GM19467 (cell line): Measurements from ENCODE around the gene TUBGCP2.

Experiments
- ATAC-seq: cut with Tn5 transposase; IDR thresholded peaks from one replicate; pipeline ENCODE4 v1.9.1; 2021; ENCODE audit warnings: mild to moderate bottlenecking, moderate library complexity; ENCODE audit not compliant: unreplicated experiment

The TUBGCP2 gene

DNA sequence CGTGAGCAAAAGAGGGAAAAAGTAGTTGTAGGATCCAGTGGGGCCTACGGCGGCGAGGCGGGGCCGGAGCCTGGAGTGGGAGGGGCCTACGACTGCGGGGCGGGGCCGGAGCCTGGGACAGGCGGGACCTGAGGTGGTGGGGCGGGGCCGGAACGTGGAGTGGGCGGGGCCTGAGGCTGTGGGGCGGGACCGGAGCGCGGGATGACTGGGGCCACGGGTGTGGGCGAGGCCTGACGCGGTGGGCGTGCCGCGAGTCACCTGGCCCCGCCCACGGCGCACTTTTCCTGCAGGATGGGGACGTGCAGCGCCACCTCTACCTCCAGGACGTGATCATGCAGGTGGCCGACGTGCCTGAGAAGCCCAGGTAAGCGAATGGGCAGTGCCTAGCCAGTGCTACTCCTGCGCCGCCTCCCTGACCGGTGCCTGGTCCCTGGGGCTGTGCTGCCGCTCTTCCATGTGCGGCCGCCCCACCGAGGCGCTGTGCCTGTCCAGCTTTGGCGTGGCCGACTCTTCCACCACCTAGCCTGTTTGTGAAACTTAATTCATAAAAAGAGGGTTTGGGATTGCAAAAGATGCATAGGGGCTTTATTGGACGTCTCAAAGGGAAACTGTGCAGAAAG, 538 bp upstream of the TUBGCP2 start:
- ATAC-seq = peak; percentile 73

DNA sequence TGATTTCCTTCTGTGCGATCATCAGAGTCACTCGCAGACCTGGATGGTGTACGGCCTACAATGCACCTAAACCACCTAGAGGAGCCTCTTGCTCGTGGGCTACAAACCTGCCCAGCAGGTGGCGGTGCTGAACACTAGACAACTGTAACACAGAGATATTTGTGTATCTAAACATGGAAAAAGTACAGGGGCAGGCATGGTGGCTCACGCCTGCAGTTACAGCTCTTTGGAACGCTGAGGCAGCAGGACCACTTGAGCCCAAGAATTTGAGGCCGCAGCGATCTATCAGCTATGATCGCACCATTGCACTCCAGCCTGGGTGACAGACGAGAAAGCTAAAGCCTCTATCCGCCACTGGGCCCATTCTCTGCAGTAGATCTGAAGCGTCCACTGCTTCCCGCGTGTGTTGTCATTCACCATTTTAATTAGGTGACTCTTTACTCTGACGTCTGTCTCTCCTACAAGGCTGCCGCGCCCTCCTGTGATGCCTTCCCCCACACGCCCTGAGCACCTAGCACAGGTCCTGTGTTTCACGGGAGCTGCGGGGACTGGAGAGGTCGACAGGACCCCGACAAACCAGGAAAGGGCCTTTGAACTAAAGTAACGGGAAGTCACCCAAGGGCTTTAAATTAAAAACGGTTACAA, 774 bp downstream of the TUBGCP2 start:
- no peak for ATAC-seq

DNA sequence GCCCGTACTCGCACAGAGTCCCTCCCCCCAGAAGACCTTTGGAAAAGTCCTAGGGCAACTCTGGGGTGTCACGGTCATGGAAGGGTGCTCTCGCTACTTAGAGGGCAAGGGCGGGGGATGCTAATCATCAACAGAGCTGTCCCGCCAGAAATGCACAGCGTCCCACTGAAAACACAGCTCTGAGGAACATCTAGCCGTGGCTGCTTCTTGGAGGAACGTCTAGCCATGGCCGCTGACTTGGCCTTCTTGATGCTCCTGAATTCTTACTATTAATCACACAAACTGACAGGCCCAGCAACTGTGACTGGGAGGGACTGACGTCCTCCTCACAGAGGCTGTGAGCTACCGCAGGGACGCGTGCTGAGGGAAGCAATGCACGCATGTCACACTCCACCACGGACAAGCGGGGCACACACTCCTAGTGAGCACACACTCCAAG, 1.7 kb downstream of the TUBGCP2 start:
- no peak for ATAC-seq

- no peak for ATAC-seq
Measured at GRCh38 chr10:133306097-133306476, 2.6 kb downstream of the TUBGCP2 start.

GRCh38 chr10:133303206-133303605, 5.5 kb downstream of the TUBGCP2 start:
- ATAC-seq = no peak

- ATAC-seq = no peak
Measured at GRCh38 chr10:133302230-133302629, 6.4 kb downstream of the TUBGCP2 start.

- no peak for ATAC-seq
Measured at GRCh38 chr10:133299738-133300137, 8.9 kb downstream of the TUBGCP2 start.

- no peak for ATAC-seq
Measured at GRCh38 chr10:133299224-133299623, 9.4 kb downstream of the TUBGCP2 start.

GRCh38 chr10:133298466-133298865, 10.2 kb downstream of the TUBGCP2 start:
- ATAC-seq = no peak

GRCh38 chr10:133297504-133297903, 11.2 kb downstream of the TUBGCP2 start:
- no peak for ATAC-seq

DNA sequence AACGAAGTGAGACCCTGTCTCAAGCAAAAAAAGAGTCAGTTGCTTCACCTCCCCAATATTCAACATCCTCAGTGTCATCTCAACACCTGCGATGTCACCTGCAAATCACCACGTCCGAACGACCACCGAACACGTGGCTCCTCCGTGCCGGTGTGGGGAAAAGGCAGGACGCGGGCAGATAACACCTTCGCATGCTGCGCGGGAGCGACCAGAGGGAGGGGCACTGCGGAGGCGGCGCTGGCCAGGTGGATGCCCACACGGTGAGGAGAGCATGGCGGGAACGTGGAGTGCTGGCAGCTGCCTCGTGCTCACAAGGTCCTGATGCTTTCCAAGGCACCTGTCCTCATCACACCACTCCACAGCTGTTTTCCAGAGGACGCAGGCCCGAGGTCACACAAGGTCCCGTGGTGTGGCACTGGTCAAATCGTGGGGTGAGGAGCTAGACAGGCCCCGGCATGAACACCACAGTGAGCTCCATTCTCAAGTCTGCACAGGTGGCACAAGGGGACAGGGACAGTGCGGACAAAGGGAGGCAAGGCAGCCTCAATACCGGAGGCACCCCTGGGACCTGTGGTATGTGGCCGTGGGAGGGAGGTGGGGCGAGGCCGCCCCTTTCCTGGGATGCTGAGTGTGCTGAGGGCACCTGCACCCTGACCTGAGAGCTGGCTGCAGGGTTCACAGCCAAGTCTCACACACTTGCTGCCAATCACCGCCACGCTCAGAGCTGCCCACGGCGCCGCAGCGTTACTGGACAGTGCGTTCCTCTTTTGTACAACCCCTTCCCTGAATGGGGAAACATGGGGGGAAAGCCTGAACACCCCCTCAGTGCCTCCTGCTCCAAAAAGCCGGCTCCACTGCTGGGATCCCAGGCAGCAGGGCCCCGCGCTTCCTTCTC, 13.0 kb downstream of the TUBGCP2 start:
- no peak for ATAC-seq

DNA sequence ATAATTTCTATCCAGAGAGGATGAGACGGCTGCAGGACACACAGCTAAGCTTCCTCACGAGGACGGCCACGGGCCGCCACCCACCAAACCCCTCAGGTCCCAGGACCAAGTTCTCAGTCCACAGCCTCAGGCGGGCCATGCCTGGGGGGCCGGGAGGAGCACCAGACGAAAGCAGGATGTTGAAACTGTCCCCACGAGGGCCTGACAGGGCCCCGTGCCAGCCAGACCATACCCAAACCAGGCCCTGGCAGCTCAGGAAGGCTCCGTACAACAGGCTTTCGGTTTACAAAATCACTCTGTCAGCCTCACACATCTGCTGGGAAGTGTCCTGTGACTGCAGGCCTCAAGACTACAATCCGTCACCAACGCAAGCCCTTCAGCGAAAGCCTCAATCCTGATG, 14.5 kb downstream of the TUBGCP2 start:
- no peak for ATAC-seq

GRCh38 chr10:133293810-133294119, 14.9 kb downstream of the TUBGCP2 start:
- ATAC-seq = no peak

DNA sequence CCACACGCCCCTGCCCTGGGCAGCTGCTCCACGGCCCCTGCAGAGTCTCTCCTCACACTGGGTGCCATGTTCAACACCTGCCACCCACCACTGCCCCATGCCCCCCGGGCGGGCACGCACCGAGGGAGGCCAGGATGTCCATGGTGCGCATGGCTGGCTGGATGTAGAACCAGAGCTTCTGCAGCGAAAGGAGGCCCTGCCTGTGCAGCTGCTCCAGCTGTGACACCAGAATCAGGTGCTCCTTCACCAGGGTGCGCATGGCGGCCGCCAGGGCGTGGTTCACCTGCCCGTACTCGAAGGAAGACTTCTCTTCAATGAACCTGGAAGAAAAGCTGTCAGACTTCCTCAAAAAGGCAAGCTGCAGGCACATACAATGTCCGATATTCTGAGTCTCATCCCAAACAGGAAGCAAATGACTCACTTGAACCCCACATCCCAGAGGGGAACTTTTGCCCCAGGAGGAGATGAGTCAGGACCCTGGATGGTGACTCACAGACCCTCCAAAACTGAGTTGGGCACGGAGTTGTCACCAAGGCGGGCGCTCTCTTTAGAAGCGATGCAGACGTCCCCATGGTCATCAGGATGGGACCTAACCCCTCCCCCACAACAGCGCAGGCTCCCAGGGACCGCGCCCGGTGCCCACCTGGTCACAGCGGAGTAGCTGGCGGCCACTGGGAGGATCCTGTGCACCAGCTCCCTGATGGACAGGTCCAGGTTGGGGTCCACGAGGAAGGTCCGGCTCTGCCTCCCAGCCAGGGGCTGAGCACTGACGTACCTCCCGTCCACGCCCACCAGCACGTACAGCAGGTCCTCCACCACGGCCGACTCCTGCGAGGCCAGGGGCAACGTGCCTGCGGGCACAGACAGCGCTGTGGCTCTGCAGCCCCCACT, 15.5 kb downstream of the TUBGCP2 start:
- no peak for ATAC-seq

GRCh38 chr10:133289761-133290160, 18.9 kb downstream of the TUBGCP2 start:
- no peak for ATAC-seq

- ATAC-seq = no peak
Measured at GRCh38 chr10:133287832-133288500, 20.7 kb downstream of the TUBGCP2 start.

GRCh38 chr10:133286366-133286765, 22.3 kb downstream of the TUBGCP2 start:
- ATAC-seq = no peak

GRCh38 chr10:133285217-133285616, 23.5 kb downstream of the TUBGCP2 start:
- ATAC-seq = no peak

- ATAC-seq = no peak
Measured at GRCh38 chr10:133283931-133284330, 24.7 kb downstream of the TUBGCP2 start.

DNA sequence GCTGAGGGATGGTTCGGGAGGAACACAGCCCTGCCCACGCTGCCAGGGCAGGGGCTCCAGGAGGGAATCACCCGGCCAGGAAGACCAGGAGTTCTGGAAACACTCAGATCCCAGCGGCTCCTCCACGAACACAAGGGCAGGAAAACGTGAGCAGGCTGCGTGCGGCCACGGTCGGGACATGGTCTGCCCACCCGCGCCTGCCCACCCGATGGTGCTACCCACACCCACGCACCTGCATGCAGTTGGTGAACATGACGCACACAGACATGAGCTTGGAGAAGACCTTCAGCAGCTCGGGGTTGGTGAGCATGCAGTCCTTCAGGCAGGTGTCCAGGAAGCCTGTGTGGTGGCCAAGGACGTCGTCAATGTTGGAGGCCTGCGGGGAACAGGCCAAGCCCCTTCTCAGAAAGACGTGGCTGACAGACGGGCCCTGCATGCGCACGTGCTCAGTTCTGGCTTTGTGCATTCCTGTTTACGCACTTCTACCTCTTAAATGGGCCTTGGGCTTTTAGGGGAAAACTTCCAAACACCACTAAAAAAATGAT, 25.8 kb downstream of the TUBGCP2 start:
- ATAC-seq = no peak
